Body of pancreas (tissue), 4 donors: ENCODE results near the gene MROH8.

ENCODE experiments used
- POLR2A ChIP-seq, 3 donors: fragments of 450-650 bp; IDR thresholded peaks; one replicate each; pipeline ENCODE4 v1.6.1; 2016; ENCODE audit warnings: antibody characterized with exemption in 3 of 3, mild to moderate bottlenecking in 2 of 3
- TF ChIP-seq, protein P1 (sequence below), 7 experiments: fragments of 450-650 bp in 4 of 7; fragments of 200-600 bp in 3 of 7; sonication (generic) in 3 of 7; IDR thresholded peaks; one replicate each; pipeline ENCODE4 v1.5.1; 2016 to 2019; ENCODE audit warnings: antibody characterized with exemption in 7 of 7

DNA sequence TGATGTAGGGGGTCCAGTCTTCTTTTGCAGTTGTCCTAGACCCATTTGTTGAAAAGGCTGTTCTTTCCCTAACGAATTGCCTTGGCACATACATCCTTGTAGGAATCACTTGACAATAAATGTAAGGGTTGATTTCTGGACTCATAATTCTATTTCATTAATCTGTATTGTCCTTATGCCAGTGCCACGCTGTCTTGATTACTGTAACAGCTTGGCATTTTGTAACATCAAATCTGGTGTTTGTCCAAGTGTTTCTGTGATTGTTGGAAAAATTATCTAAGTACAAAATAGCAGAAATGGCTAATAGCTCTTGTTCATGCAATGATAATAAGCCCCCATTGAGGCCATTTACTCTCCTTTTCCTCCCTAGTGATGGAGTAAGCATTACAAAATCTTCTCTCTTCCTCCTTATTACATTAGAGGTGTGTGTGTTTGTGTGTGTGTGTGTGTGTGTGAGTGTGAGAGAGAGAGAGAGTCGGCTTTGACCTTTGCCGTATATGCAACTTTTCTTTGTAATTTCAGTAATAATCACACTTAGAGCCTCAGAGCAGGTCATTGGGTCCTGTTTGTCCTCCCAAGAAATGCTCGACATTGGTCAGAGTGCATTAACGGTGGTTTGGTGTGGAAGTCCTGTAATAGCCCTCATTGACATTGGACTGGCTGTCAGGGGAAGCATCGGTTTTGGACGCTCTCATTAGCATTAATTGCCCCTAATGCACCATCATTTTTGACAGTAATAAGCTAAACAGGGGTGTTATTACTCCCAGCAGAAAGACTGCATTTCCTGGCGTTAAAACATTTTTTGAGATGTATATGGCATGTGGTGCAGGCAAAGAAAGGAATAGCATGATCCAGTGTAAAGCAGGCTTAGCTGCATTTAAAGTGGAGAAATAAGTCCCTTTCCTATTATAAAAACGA, 40.7 kb upstream of the MROH8 start:
- no peak for TF ChIP-seq POLR2A (IDR thresholded peaks at IDR 0.05)
- TF ChIP-seq, protein P1, sequence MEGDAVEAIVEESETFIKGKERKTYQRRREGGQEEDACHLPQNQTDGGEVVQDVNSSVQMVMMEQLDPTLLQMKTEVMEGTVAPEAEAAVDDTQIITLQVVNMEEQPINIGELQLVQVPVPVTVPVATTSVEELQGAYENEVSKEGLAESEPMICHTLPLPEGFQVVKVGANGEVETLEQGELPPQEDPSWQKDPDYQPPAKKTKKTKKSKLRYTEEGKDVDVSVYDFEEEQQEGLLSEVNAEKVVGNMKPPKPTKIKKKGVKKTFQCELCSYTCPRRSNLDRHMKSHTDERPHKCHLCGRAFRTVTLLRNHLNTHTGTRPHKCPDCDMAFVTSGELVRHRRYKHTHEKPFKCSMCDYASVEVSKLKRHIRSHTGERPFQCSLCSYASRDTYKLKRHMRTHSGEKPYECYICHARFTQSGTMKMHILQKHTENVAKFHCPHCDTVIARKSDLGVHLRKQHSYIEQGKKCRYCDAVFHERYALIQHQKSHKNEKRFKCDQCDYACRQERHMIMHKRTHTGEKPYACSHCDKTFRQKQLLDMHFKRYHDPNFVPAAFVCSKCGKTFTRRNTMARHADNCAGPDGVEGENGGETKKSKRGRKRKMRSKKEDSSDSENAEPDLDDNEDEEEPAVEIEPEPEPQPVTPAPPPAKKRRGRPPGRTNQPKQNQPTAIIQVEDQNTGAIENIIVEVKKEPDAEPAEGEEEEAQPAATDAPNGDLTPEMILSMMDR (IDR thresholded peaks at IDR 0.05) = no peak
